Measurements from ENCODE around the gene DKC1.

The DKC1 gene

GRCh38 chrX:154738011-154738738, 24.5 kb upstream of the DKC1 start:
- no peak for DNase-seq

GRCh38 chrX:154739952-154740465, 22.7 kb upstream of the DKC1 start:
- DNase-seq = no peak

GRCh38 chrX:154742613-154743012, 20.1 kb upstream of the DKC1 start:
- DNase-seq = no peak

- DNase-seq = peak; percentile 31
Observed at GRCh38 chrX:154748712-154749339, 13.8 kb upstream of the DKC1 start.

- no peak for DNase-seq
Observed at GRCh38 chrX:154749856-154750255, 12.8 kb upstream of the DKC1 start.

- peak; percentile 8 for DNase-seq
Observed at GRCh38 chrX:154750301-154751202, 12.1 kb upstream of the DKC1 start, which contains the start of gene GAB3. GAB3 (minus strand) TSS chrX:154751077; CDS start chrX:154751025, 52 bp downstream.

GRCh38 chrX:154751203-154751668, 11.4 kb upstream of the DKC1 start:
- no peak for DNase-seq

GRCh38 chrX:154751669-154752271, 10.9 kb upstream of the DKC1 start:
- DNase-seq = no peak

GRCh38 chrX:154758696-154759095, 4.0 kb upstream of the DKC1 start:
- no peak for DNase-seq

- peak; percentile 61 for DNase-seq
Observed at GRCh38 chrX:154761977-154762536, 607 bp upstream of the DKC1 start.

- DNase-seq = no peak
Observed at GRCh38 chrX:154774622-154775021, 12.0 kb downstream of the DKC1 start.

GRCh38 chrX:154775419-154776349, 13.0 kb downstream of the DKC1 start:
- no peak for DNase-seq

GRCh38 chrX:154776753-154777152, 14.1 kb downstream of the DKC1 start:
- DNase-seq = no peak

GRCh38 chrX:154779261-154779660, 16.6 kb downstream of the DKC1 start:
- DNase-seq = no peak

GRCh38 chrX:154780968-154781367, 18.3 kb downstream of the DKC1 start:
- DNase-seq = no peak

- DNase-seq = no peak
Observed at GRCh38 chrX:154784149-154784995, 21.7 kb downstream of the DKC1 start.

GRCh38 chrX:154785716-154786115, 23.1 kb downstream of the DKC1 start:
- DNase-seq = no peak

- no peak for DNase-seq
Observed at GRCh38 chrX:154791467-154791866, 28.8 kb downstream of the DKC1 start.

GRCh38 chrX:154791939-154792338, 29.3 kb downstream of the DKC1 start:
- no peak for DNase-seq
